ENCODE data around the gene RPL4. TPM values are rescaled to one million over a fixed set of nuclear protein-coding genes. Genes with fewer than 3 reads are reported as not detected.

RPL4 gene
- 1,000 to 10,000 TPM; 1,530 to 1,638 TPM for total RNA-seq
- polyA plus RNA-seq = 1,000 to 10,000 TPM in 1 of 2 donors, 100 to 1,000 TPM in 1; 323 to 1,351 TPM

DNA sequence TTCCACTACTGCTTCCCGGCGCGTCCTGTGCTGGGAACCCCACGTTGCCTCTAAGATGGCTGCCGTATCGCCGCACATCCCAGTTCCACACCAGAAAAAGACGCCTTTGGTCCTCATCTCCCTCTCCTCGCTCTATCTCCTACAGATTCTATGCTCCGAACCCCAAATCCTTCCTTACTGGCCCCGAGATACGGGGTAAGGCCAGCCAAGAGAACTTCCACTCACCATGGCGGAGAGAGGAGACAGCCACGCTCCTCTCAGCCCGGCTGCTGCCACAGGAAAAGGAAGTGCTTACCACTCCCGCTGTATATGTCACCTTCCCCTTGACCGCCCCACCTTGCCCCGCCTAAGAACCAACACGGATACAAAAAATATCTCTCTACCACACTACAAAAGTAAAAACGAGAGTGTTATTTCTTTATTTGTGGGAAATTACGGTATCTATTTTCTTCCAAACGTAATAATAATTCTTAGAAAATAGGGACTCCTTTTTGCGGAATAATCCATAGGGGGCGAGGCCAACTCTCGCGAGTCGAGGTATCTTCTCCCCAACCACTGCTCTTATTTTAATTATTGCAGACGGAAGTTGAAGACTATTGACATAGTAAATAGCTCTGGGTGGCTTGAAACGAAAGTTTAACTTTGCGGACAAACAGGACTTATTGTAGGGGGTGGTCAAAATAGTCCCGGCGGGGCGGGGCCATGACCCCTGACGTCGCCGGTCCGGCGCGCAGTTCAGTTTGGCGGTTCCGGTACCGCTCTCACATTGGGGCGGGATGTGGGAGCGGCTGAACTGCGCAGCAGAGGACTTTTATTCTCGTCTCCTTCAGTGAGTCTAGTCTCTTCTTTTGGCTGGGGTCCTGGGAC lies at the start of gene RPL4, which contains the start of gene ZWILCH:
RPL4 (minus strand) TSS at position 293 of the 867 bp plus-strand sequence; CDS start at position 228, 65 bp downstream.
ZWILCH (plus strand) TSS at position 764 of the 867 bp plus-strand sequence; CDS start at position 777, 13 bp downstream.
- Histone ChIP-seq H3K4me1 (ENCODE audit: control insufficient read depth in 4 of 4, insufficient read depth in 4 of 4, low read length in 3 of 4) (peaks cover 0 to 25% (median 21%) of the 10 kb centered on the region in 4 donors), H3K9ac (ENCODE audit: low read depth in 1 of 2, low read length in 2 of 2) (peak within 1 kb of the TSS; percentile 72 to 97), H3K4me3 (ENCODE audit: low read depth in 1 of 3, low read length in 3 of 3) (peak within 1 kb of the TSS; percentile 83 to 100 (median 94)), H3K36me3 (ENCODE audit: control insufficient read depth in 4 of 4, insufficient read depth in 3 of 4, low read depth in 1 of 4, low read length in 3 of 4) (peaks cover 7 to 34% (median 32%) of the 10 kb centered on the region in 4 donors), H3K9me3 (ENCODE audit: control insufficient read depth in 4 of 4, low read length in 3 of 4) (no peaks in the 10 kb centered on the region), H3K27ac (ENCODE audit: low read depth in 1 of 2, low read length in 2 of 2) (peak within 1 kb of the TSS; percentile 87 to 90), H3K27me3 (ENCODE audit: control insufficient read depth in 4 of 4, insufficient read depth in 4 of 4, low read length in 3 of 4) (no peaks in the 10 kb centered on the region)
- under 1% methylated on average over 46 of the region's 46 CpGs for WGBS
- TF ChIP-seq SP1 (IDR thresholded peaks at IDR 0.05) (peak; percentile 80), TAF1 (conservative IDR thresholded peaks at IDR 0.05) (peak; percentile 99), JUND (IDR thresholded peaks at IDR 0.05) (peak in 1 of 2 donors; percentile 62), RAD21 (IDR thresholded peaks at IDR 0.05) (no peak), FOXA2 (IDR thresholded peaks at IDR 0.05) (peak; percentile 72), GABPA (IDR thresholded peaks at IDR 0.05 in 1 of 2, conservative IDR thresholded peaks at IDR 0.05 in 1 of 2) (peak; percentile 93 to 96), EGR1 (IDR thresholded peaks at IDR 0.05; ENCODE audit: low read depth in 2 of 2) (peak; percentile 4 to 30), HNF4G (IDR thresholded peaks at IDR 0.05) (no peak), RXRA (IDR thresholded peaks at IDR 0.05) (peak; percentile 73 to 75), HNF4A (conservative IDR thresholded peaks at IDR 0.05) (peak; percentile 51 to 57), NR2F2 (IDR thresholded peaks at IDR 0.05) (peak; percentile 99), FOXA1 (IDR thresholded peaks at IDR 0.05) (no peak), YY1 (IDR thresholded peaks at IDR 0.05) (peak; percentile 97)
- TF ChIP-seq, protein P1, sequence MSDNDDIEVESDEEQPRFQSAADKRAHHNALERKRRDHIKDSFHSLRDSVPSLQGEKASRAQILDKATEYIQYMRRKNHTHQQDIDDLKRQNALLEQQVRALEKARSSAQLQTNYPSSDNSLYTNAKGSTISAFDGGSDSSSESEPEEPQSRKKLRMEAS (IDR thresholded peaks at IDR 0.05) = no peak
- TF ChIP-seq, protein P2, sequence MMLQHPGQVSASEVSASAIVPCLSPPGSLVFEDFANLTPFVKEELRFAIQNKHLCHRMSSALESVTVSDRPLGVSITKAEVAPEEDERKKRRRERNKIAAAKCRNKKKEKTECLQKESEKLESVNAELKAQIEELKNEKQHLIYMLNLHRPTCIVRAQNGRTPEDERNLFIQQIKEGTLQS (IDR thresholded peaks at IDR 0.05) = no peak
- TF ChIP-seq, protein P3, sequence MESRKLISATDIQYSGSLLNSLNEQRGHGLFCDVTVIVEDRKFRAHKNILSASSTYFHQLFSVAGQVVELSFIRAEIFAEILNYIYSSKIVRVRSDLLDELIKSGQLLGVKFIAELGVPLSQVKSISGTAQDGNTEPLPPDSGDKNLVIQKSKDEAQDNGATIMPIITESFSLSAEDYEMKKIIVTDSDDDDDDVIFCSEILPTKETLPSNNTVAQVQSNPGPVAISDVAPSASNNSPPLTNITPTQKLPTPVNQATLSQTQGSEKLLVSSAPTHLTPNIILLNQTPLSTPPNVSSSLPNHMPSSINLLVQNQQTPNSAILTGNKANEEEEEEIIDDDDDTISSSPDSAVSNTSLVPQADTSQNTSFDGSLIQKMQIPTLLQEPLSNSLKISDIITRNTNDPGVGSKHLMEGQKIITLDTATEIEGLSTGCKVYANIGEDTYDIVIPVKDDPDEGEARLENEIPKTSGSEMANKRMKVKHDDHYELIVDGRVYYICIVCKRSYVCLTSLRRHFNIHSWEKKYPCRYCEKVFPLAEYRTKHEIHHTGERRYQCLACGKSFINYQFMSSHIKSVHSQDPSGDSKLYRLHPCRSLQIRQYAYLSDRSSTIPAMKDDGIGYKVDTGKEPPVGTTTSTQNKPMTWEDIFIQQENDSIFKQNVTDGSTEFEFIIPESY (IDR thresholded peaks at IDR 0.05) = peak; percentile 99
- TF ChIP-seq, protein P4, sequence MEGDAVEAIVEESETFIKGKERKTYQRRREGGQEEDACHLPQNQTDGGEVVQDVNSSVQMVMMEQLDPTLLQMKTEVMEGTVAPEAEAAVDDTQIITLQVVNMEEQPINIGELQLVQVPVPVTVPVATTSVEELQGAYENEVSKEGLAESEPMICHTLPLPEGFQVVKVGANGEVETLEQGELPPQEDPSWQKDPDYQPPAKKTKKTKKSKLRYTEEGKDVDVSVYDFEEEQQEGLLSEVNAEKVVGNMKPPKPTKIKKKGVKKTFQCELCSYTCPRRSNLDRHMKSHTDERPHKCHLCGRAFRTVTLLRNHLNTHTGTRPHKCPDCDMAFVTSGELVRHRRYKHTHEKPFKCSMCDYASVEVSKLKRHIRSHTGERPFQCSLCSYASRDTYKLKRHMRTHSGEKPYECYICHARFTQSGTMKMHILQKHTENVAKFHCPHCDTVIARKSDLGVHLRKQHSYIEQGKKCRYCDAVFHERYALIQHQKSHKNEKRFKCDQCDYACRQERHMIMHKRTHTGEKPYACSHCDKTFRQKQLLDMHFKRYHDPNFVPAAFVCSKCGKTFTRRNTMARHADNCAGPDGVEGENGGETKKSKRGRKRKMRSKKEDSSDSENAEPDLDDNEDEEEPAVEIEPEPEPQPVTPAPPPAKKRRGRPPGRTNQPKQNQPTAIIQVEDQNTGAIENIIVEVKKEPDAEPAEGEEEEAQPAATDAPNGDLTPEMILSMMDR (IDR thresholded peaks at IDR 0.05; ENCODE audit: low read depth, low read length, missing input control) = no peak
- TF ChIP-seq, protein P5, sequence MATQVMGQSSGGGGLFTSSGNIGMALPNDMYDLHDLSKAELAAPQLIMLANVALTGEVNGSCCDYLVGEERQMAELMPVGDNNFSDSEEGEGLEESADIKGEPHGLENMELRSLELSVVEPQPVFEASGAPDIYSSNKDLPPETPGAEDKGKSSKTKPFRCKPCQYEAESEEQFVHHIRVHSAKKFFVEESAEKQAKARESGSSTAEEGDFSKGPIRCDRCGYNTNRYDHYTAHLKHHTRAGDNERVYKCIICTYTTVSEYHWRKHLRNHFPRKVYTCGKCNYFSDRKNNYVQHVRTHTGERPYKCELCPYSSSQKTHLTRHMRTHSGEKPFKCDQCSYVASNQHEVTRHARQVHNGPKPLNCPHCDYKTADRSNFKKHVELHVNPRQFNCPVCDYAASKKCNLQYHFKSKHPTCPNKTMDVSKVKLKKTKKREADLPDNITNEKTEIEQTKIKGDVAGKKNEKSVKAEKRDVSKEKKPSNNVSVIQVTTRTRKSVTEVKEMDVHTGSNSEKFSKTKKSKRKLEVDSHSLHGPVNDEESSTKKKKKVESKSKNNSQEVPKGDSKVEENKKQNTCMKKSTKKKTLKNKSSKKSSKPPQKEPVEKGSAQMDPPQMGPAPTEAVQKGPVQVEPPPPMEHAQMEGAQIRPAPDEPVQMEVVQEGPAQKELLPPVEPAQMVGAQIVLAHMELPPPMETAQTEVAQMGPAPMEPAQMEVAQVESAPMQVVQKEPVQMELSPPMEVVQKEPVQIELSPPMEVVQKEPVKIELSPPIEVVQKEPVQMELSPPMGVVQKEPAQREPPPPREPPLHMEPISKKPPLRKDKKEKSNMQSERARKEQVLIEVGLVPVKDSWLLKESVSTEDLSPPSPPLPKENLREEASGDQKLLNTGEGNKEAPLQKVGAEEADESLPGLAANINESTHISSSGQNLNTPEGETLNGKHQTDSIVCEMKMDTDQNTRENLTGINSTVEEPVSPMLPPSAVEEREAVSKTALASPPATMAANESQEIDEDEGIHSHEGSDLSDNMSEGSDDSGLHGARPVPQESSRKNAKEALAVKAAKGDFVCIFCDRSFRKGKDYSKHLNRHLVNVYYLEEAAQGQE (IDR thresholded peaks at IDR 0.05) = peak; percentile 84
- DNase-seq (ENCODE audit: low spot score) = peak; percentile 80

Data from liver (tissue), 9 donors.